ENCODE results near the gene COMMD1. TPM values are rescaled to one million over a fixed set of nuclear protein-coding genes. Genes with fewer than 3 reads are reported as not detected.
A peak's percentile ranks its signal among the peaks of the same experiment; 100 is the strongest.
"Not testable (repeated sequence)": the region's sequence is repeated elsewhere in the genome, so short reads cannot be mapped to it uniquely, and the experiment has no call there.

COMMD1 gene
- total RNA-seq, 1 donor from 2014 or later = 39.7 TPM

DNA sequence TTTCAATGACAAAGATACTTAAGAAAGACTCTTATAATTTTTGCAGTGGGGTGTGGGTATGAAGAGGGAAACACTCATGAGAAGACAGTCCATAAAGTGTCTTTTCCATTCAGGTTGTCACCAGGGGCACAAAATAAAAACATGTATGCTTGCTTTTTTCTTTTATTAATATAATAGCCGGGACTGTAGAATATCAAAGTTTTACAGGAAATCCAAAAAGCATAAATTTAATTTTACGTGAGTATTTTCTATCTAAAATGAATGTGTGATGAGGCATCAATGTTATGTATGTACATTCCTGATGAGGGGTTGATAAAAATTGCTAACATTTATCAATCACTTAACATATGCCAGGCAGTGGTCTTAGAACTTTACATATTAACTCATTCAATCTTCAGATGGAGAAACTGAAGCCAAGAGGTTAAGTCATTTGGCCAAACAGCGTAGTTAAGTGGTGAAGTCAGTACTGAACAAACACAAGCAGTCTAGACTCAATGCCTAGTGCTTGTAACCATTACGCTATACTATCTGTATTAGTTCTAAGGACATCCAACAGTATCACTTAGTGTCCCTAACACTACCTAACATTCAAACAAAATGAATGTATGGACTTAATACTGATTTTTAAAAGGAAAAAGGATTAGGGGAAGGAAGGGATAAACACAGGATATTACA is 27.8 kb upstream of the COMMD1 start:
- no peak for DNase-seq (ENCODE audit: extremely low spot score, unreplicated experiment)
- Mint-ChIP-seq H3K4me3 (ENCODE audit: unreplicated experiment) (no peak overlapping the region), H3K4me1 (ENCODE audit: unreplicated experiment) (no peaks in the 10 kb centered on the region), H3K36me3 (ENCODE audit: unreplicated experiment) (peaks cover 35% of the 10 kb centered on the region), H3K9me3 (ENCODE audit: unreplicated experiment) (no peaks in the 10 kb centered on the region), H3K27ac (ENCODE audit: unreplicated experiment) (no peak overlapping the region), H3K27me3 (ENCODE audit: unreplicated experiment) (no peaks in the 10 kb centered on the region)
- TF ChIP-seq, protein P1, sequence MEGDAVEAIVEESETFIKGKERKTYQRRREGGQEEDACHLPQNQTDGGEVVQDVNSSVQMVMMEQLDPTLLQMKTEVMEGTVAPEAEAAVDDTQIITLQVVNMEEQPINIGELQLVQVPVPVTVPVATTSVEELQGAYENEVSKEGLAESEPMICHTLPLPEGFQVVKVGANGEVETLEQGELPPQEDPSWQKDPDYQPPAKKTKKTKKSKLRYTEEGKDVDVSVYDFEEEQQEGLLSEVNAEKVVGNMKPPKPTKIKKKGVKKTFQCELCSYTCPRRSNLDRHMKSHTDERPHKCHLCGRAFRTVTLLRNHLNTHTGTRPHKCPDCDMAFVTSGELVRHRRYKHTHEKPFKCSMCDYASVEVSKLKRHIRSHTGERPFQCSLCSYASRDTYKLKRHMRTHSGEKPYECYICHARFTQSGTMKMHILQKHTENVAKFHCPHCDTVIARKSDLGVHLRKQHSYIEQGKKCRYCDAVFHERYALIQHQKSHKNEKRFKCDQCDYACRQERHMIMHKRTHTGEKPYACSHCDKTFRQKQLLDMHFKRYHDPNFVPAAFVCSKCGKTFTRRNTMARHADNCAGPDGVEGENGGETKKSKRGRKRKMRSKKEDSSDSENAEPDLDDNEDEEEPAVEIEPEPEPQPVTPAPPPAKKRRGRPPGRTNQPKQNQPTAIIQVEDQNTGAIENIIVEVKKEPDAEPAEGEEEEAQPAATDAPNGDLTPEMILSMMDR (IDR thresholded peaks at IDR 0.05) = no peak

DNA sequence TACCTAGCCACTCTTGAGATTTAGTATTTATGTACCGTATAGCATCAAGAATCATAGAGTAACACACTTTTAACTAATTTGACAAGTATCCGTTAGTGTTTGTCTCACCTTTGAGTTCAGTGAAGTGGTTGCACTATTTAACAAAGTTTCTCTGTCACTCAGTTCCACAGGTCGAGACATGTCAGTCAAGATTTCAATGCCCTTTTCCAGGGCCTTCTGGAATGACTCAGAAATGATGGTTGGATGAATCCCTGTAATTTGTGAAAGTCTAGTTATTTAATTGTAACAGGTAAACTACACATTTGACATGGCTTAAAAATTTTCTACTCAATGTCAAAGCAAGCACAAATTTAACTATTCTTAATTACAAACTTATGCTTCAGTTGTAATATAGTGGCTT is 26.7 kb upstream of the COMMD1 start:
- no peak overlapping the region for H3K27ac Mint-ChIP-seq (ENCODE audit: unreplicated experiment)
- H3K4me3 Mint-ChIP-seq (ENCODE audit: unreplicated experiment) = no peak overlapping the region
- no peak for DNase-seq (ENCODE audit: extremely low spot score, unreplicated experiment)
- TF ChIP-seq, protein P1 (IDR thresholded peaks at IDR 0.05) = no peak
- H3K36me3 Mint-ChIP-seq (ENCODE audit: unreplicated experiment) = peaks cover 39% of the 10 kb centered on the region
- no peaks in the 10 kb centered on the region for H3K4me1 Mint-ChIP-seq (ENCODE audit: unreplicated experiment)
- no peaks in the 10 kb centered on the region for H3K9me3 Mint-ChIP-seq (ENCODE audit: unreplicated experiment)
- no peaks in the 10 kb centered on the region for H3K27me3 Mint-ChIP-seq (ENCODE audit: unreplicated experiment)

DNA sequence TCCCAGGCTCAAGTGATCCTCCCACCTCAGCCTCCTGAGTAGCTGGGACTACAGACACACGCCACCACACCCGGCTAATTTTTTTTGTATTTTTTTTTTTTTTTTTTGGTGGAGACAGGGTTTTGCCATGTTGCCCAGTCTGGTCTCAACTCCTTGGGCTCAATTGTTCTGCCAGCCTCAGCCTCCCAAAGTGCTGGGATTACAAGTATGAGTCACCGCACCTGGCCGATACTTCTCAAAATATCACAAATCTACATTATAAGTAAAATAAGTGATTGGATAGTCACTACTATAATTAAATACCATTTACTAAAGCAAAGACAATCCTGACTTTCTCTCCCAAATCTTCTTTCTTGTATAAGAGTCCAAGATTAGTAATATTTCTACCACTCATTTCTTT is 26.1 kb upstream of the COMMD1 start:
- H3K27ac Mint-ChIP-seq (ENCODE audit: unreplicated experiment); H3K4me1 Mint-ChIP-seq (ENCODE audit: unreplicated experiment); H3K27me3 Mint-ChIP-seq (ENCODE audit: unreplicated experiment); DNase-seq (ENCODE audit: extremely low spot score, unreplicated experiment); H3K9me3 Mint-ChIP-seq (ENCODE audit: unreplicated experiment); H3K4me3 Mint-ChIP-seq (ENCODE audit: unreplicated experiment): not testable (repeated sequence)
- peaks cover 37% of the 10 kb centered on the region for H3K36me3 Mint-ChIP-seq (ENCODE audit: unreplicated experiment)

DNA sequence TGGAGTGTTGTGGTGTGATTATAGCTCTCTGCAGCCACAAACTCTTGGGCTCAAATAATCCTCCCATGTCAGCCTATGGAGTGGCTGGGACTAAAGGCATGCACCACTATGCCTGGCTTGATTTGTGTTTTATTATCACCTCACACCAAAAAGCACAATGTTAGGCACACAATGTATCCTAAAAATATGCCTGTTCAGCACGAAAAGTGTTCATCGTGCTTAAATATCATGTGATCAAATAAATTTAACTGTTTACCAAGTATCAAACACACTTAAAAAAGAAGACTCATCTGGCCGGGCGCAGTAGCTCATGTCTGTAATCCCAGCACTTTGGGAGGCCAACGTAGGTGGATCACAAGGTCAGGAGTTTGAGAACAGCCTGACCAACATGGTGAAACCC is 22.6 kb upstream of the COMMD1 start:
- Mint-ChIP-seq H3K4me3 (ENCODE audit: unreplicated experiment) (no peak overlapping the region), H3K27ac (ENCODE audit: unreplicated experiment) (no peak overlapping the region), H3K9me3 (ENCODE audit: unreplicated experiment) (no peaks in the 10 kb centered on the region), H3K36me3 (ENCODE audit: unreplicated experiment) (peaks cover 21% of the 10 kb centered on the region), H3K4me1 (ENCODE audit: unreplicated experiment) (peaks cover 20% of the 10 kb centered on the region), H3K27me3 (ENCODE audit: unreplicated experiment) (no peaks in the 10 kb centered on the region)
- TF ChIP-seq, protein P1 (IDR thresholded peaks at IDR 0.05) = no peak
- no peak for DNase-seq (ENCODE audit: extremely low spot score, unreplicated experiment)

DNA sequence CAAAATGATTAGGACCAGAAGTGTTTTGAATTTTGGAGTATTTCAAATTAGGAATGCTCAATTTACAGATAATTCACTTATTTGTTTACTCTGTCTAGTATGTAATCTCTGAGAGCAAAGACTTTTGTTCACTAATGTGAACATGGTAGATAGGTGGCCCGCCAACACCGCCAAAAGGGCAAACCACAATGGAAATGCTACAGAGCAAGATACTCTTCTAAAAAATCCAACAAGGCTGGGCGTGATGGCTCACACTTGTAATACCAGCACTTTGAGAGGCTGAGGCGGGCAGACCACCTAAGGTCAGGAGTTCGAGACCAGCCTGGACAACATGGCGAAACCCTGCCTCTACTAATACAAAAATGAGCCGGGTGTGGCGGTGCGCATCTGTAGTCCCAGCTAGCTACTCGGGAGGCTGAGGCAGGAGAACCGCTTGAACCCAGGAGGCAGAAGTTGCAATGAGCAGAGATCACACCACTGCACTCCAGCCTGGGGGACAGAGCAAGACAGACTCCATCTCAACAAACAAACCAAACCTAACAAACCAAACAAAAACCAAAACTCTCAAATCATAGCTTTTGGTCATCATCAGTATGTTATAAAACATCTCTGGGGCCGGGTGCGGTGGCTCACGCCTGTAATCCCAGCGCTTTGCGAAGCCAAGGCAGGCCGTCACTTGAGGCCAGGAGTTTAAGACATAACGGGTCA is 19.4 kb upstream of the COMMD1 start:
- H3K27me3 Mint-ChIP-seq (ENCODE audit: unreplicated experiment) = no peaks in the 10 kb centered on the region
- peak overlapping the region; percentile 91 for H3K4me3 Mint-ChIP-seq (ENCODE audit: unreplicated experiment)
- H3K27ac Mint-ChIP-seq (ENCODE audit: unreplicated experiment) = no peak overlapping the region
- H3K9me3 Mint-ChIP-seq (ENCODE audit: unreplicated experiment) = no peaks in the 10 kb centered on the region
- DNase-seq (ENCODE audit: extremely low spot score, unreplicated experiment) = no peak
- peaks cover 15% of the 10 kb centered on the region for H3K36me3 Mint-ChIP-seq (ENCODE audit: unreplicated experiment)
- peaks cover 28% of the 10 kb centered on the region for H3K4me1 Mint-ChIP-seq (ENCODE audit: unreplicated experiment)
- TF ChIP-seq, protein P1 (IDR thresholded peaks at IDR 0.05) = no peak

Data from osteocyte (in vitro differentiated cells).